HG03039 (cell line): ENCODE measurements around the gene KLF1.
"Not testable (repeated sequence)": the region's sequence is repeated elsewhere in the genome, so short reads cannot be mapped to it uniquely, and the experiment has no call there.

Source experiments
- ATAC-seq: cut with Tn5 transposase; IDR thresholded peaks from one replicate; pipeline ENCODE4 v1.9.1; 2021; ENCODE audit warnings: mild to moderate bottlenecking, moderate library complexity; ENCODE audit not compliant: unreplicated experiment

The KLF1 gene

GRCh38 chr19:12891553-12892021 lies 4.6 kb upstream of the KLF1 start:
- no peak for ATAC-seq

GRCh38 chr19:12890787-12891552 lies 4.0 kb upstream of the KLF1 start, which contains the start of gene GCDH:
GCDH (plus strand) TSS chr19:12891160; CDS start chr19:12891305, 145 bp downstream.
- peak; percentile 86 for ATAC-seq

GRCh38 chr19:12890299-12890786 lies 3.3 kb upstream of the KLF1 start:
- not testable (repeated sequence) for ATAC-seq

- no peak for ATAC-seq
Observed at GRCh38 chr19:12888006-12888603, 1.1 kb upstream of the KLF1 start.

GRCh38 chr19:12886651-12886968 lies 391 bp downstream of the KLF1 start:
- ATAC-seq: no peak

- ATAC-seq: no peak
Observed at GRCh38 chr19:12885749-12886650, 1.0 kb downstream of the KLF1 start.

GRCh38 chr19:12884926-12885748 lies 1.9 kb downstream of the KLF1 start:
- ATAC-seq: no peak

DNA sequence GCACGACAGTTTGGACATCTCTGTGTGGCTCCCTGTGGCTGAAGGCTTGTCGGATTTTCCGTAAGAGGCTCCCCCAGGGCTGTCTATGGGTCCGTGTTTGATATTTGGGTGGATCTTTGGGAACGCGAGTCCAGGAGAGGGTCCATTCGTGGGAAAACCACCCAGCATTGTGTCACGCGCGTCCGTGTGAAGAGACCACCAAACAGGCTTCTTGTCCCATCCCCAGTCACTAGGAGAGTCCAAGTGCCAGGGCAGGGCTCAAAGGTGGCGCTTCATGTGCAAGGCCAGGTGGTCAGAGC lies 2.4 kb downstream of the KLF1 start:
- ATAC-seq: no peak

GRCh38 chr19:12884202-12884601 lies 2.8 kb downstream of the KLF1 start:
- ATAC-seq: no peak

GRCh38 chr19:12882589-12882988 lies 4.4 kb downstream of the KLF1 start:
- no peak for ATAC-seq

DNA sequence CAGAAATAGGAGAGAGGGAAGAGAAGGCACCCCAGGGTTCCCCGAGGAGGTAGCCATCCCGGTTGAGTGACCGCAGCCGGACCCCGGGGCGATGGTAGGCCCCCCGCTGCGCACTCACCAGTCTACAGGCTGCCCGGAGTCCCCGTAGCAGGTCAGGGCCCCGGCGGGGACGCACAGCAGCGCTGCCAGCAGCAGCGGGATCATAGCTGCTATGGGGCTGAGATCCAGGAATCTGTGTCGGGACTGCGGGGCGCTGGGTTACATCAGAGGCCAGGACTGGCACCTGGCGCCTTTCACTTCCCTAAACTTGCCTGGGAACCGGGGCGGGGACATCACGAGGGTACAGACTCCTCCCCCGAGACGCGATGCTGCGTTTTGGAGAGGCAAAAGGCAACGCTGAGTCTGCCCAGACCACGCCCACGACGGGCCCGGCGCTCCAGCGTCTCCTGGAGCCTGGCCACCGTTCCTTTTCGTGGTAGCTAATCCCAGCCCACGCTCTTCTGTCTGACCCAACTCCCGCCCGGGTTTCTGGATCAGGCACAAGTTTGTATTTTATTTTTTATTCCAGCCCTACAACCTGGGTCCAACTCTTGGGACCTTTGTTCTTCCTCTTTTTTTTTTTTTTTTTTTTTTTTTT lies 5.7 kb downstream of the KLF1 start, which contains the start of gene DNASE2:
DNASE2 (minus strand) TSS at position 278 of the 637 bp plus-strand sequence; CDS start at position 204, 74 bp downstream.
- ATAC-seq: peak; percentile 77

DNA sequence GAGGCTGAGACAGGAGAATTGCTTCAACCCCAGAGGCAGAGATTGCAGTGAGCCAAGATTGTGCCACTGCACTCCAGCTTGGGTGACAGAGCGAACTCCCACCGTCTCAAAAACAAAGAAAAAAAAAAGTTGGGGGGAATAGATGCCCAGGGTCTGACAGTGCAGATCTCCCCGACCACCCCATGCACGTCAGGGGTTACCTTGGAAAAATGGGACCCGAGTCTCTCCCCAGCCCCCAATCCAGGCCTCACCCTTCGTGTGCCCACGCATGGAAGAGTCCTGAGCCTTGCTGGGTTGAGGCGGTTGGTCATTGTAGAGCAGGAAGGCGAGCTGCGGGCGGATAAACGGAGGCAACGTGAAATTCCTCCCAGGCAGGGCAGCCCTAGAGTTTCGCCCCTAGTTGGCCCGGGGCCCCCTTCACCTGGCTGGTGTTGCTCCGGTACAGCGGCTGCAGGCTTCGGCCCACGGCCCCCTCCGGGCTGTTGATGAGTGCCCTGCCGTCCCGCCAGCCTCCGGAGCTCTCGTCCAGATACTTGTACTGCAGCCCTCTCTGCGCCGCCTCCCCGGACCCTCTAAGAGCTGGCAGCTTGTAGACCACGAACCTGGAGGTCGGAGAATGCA lies 6.3 kb downstream of the KLF1 start:
- ATAC-seq: no peak

- ATAC-seq: no peak
Observed at GRCh38 chr19:12875086-12875485, 11.9 kb downstream of the KLF1 start.

- no peak for ATAC-seq
Observed at GRCh38 chr19:12873891-12874745, 12.9 kb downstream of the KLF1 start.

GRCh38 chr19:12872941-12873890 lies 13.8 kb downstream of the KLF1 start:
- no peak for ATAC-seq

DNA sequence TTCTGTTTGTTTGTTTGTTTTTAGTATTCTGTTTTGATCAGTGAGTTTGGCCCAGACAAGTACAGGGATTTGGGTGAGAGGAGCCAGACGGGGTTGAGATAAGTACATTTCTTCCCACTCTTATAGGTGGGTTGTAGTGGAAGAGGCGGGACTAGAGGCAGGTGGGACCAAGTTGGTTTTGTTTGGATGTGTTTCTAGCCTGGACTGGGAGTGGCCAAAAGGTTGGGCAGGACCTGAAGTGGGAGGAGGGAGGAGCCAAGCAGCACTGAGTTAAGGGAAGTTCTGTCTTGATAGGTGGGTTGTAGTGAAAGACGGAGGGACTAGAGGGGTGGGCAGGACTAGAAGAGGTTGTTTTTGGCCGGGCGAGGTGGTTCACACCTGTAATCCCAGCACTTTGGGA lies 14.7 kb downstream of the KLF1 start:
- no peak for ATAC-seq

- no peak for ATAC-seq
Observed at GRCh38 chr19:12871681-12872080, 15.3 kb downstream of the KLF1 start.
